K562 (cell line): ENCODE data around the gene XPC. TPM values are rescaled to one million over a fixed set of nuclear protein-coding genes. Genes with fewer than 3 reads are reported as not detected.

ENCODE experiments used
- C11orf30 ChIP-seq: fragments of 450-650 bp; IDR thresholded peaks from 2 replicates; pipeline ENCODE4 v1.6.1; 2016; ENCODE audit warnings: low read depth, mild to moderate bottlenecking
- CCNT2 ChIP-seq: IDR thresholded peaks from 2 replicates; pipeline ENCODE4 v1.6.1; 2011; ENCODE audit warnings: borderline replicate concordance, low read depth, mild to moderate bottlenecking, moderate library complexity, mixed read lengths, low read length; ENCODE audit not compliant: insufficient read length; ENCODE audit errors: extremely low read depth
- FIP1L1 ChIP-seq: fragments of 200-400 bp; formaldehyde crosslinking; IDR thresholded peaks from 2 replicates; pipeline ENCODE4 v1.6.1; 2018; ENCODE audit warnings: mild to moderate bottlenecking, low read depth, low read length; ENCODE audit not compliant: poor library complexity, severe bottlenecking
- GABPB1 ChIP-seq: sonication (generic); formaldehyde crosslinking; IDR thresholded peaks from 2 replicates; pipeline ENCODE4 v1.8.0; 2022; ENCODE audit warnings: mild to moderate bottlenecking, missing genetic modification reagents
- MCM5 ChIP-seq: fragments of 450-650 bp; IDR thresholded peaks from 2 replicates; pipeline ENCODE4 v1.6.1; 2016; ENCODE audit warnings: low read depth
- PTRF ChIP-seq: fragments of 450-650 bp; IDR thresholded peaks from 2 replicates; pipeline ENCODE4 v1.6.1; 2016; ENCODE audit warnings: mild to moderate bottlenecking, missing genetic modification characterization, missing compliant biosample characterization
- RFX1 ChIP-seq: fragments of 450-650 bp; IDR thresholded peaks from 2 replicates; pipeline ENCODE4 v1.6.1; 2016; ENCODE audit warnings: mild to moderate bottlenecking, moderate library complexity
- SAFB2 ChIP-seq: fragments of 200-400 bp; formaldehyde crosslinking; IDR thresholded peaks from 2 replicates; pipeline ENCODE4 v1.6.1; 2018; ENCODE audit warnings: borderline replicate concordance, low read length, low read depth, moderate library complexity; ENCODE audit not compliant: severe bottlenecking
- SLC30A9 ChIP-seq: fragments of 250-450 bp; sonication (Bioruptor Pico); IDR thresholded peaks from 2 replicates; pipeline ENCODE4 v1.8.0; 2022; ENCODE audit warnings: mild to moderate bottlenecking, moderate library complexity
- THRAP3 ChIP-seq: fragments of 450-650 bp; IDR thresholded peaks from 2 replicates; pipeline ENCODE4 v1.6.1; 2016; ENCODE audit warnings: mild to moderate bottlenecking, inconsistent platforms, borderline replicate concordance
- ZBED1 ChIP-seq: IDR thresholded peaks from 2 replicates; pipeline ENCODE4 v1.6.1; 2014
- ZFPM2 ChIP-seq: fragments of 250-450 bp; sonication (Bioruptor Pico); IDR thresholded peaks from 2 replicates; pipeline ENCODE4 v1.5.1; 2022; ENCODE audit warnings: mild to moderate bottlenecking
- ZNF717 ChIP-seq: fragments of 250-450 bp; sonication (Bioruptor Pico); IDR thresholded peaks from 2 replicates; pipeline ENCODE4 v1.5.0; 2021
- polyA plus RNA-seq, 8 experiments: library from polyadenylated mRNA; depleted of rRNA in 4 of 8; stranded (reverse) in 5 of 8; unstranded in 3 of 8; fragments of >200 nt; fragmentation: Nextera tagmentation in 2 of 8; fragmentation: Illumina TruSeq in 1 of 8; extraction: Ambion mirVana in 2 of 8; extraction: Trizol in 1 of 8; gene quantifications; 2 replicates each; pipeline versions ENCODE4 v1.2.1 to v1.2.3, GENCODE V29; 2011 to 2014; ENCODE audit warnings: inconsistent platforms in 1 of 8, missing spikeins in 1 of 8
- total RNA-seq, 7 experiments: library from RNA; depleted of rRNA in 6 of 7; stranded (reverse); fragments of >200 nt in 6 of 7; fragmentation: Illumina TruSeq in 2 of 7; extraction: Trizol in 2 of 7; gene quantifications; 2 replicates each; pipeline versions ENCODE4 v1.2.1 to v1.2.3, GENCODE V29; 2011 to 2021; ENCODE audit warnings: low replicate concordance in 1 of 7
- TF ChIP-seq, protein P1 (sequence below): fragments of 200-800 bp; sonication (Bioruptor generic); IDR thresholded peaks from 2 replicates; pipeline ENCODE4 v1.6.1; 2016; ENCODE audit warnings: missing genetic modification characterization, missing compliant biosample characterization
- TF ChIP-seq, protein P2 (sequence below): fragments of 250-450 bp; sonication (Bioruptor Pico); IDR thresholded peaks from 2 replicates; pipeline ENCODE4 v1.8.0; 2022; ENCODE audit warnings: inconsistent platforms, mild to moderate bottlenecking, moderate library complexity, borderline replicate concordance
- TF ChIP-seq, protein P3 (sequence below): fragments of 450-650 bp; formaldehyde crosslinking; IDR thresholded peaks from 2 replicates; pipeline ENCODE4 v1.4.0; 2020; ENCODE audit warnings: mild to moderate bottlenecking, mixed read lengths
- TF ChIP-seq, protein P4 (sequence below): fragments of 250-450 bp; sonication (Bioruptor Pico); IDR thresholded peaks from 2 replicates; pipeline ENCODE4 v1.9.0; 2021; ENCODE audit warnings: mild to moderate bottlenecking, inconsistent platforms

XPC gene
- total and polyA plus RNA-seq, 9 of the 15 experiments (the other 6 are each of a cell fraction or from before 2014, with no cell fraction given): 3.8 to 54.7 (median 41.3) TPM

DNA sequence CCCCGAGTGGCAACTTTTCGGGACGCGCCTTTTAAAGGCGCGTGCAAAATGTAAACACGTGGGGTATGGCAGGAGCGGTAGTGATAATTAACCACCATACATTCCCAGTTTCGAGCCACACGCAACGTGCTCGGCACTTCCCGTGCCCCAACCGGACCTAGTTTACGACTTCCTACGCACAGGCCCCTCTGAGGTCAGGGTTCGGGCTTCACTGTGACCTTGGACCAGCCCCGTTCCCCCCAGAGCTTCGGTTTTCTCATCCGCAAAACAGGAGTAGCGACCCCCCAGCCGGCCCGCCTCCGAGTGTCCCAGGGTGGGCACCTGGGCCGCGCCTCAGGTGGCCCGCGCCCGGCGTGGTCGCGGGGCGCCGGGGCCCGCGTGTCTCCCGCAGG, 54.2 kb downstream of the XPC start (continued):
- TF ChIP-seq SAFB2: no peak
- no peak for TF ChIP-seq PTRF (tag)
- peak; percentile 53 for TF ChIP-seq C11orf30
- TF ChIP-seq THRAP3: no peak
- TF ChIP-seq RFX1: no peak
- no peak for TF ChIP-seq ZFPM2 (CRISPR knock-in tag)
- TF ChIP-seq GABPB1 (CRISPR knock-in tag): no peak
- TF ChIP-seq FIP1L1: no peak
- no peak for TF ChIP-seq MCM5
- TF ChIP-seq ZBED1: no peak
- TF ChIP-seq, protein P1, sequence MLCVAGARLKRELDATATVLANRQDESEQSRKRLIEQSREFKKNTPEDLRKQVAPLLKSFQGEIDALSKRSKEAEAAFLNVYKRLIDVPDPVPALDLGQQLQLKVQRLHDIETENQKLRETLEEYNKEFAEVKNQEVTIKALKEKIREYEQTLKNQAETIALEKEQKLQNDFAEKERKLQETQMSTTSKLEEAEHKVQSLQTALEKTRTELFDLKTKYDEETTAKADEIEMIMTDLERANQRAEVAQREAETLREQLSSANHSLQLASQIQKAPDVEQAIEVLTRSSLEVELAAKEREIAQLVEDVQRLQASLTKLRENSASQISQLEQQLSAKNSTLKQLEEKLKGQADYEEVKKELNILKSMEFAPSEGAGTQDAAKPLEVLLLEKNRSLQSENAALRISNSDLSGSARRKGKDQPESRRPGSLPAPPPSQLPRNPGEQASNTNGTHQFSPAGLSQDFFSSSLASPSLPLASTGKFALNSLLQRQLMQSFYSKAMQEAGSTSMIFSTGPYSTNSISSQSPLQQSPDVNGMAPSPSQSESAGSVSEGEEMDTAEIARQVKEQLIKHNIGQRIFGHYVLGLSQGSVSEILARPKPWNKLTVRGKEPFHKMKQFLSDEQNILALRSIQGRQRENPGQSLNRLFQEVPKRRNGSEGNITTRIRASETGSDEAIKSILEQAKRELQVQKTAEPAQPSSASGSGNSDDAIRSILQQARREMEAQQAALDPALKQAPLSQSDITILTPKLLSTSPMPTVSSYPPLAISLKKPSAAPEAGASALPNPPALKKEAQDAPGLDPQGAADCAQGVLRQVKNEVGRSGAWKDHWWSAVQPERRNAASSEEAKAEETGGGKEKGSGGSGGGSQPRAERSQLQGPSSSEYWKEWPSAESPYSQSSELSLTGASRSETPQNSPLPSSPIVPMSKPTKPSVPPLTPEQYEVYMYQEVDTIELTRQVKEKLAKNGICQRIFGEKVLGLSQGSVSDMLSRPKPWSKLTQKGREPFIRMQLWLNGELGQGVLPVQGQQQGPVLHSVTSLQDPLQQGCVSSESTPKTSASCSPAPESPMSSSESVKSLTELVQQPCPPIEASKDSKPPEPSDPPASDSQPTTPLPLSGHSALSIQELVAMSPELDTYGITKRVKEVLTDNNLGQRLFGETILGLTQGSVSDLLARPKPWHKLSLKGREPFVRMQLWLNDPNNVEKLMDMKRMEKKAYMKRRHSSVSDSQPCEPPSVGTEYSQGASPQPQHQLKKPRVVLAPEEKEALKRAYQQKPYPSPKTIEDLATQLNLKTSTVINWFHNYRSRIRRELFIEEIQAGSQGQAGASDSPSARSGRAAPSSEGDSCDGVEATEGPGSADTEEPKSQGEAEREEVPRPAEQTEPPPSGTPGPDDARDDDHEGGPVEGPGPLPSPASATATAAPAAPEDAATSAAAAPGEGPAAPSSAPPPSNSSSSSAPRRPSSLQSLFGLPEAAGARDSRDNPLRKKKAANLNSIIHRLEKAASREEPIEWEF (CRISPR knock-in tag): no peak
- TF ChIP-seq, protein P2, sequence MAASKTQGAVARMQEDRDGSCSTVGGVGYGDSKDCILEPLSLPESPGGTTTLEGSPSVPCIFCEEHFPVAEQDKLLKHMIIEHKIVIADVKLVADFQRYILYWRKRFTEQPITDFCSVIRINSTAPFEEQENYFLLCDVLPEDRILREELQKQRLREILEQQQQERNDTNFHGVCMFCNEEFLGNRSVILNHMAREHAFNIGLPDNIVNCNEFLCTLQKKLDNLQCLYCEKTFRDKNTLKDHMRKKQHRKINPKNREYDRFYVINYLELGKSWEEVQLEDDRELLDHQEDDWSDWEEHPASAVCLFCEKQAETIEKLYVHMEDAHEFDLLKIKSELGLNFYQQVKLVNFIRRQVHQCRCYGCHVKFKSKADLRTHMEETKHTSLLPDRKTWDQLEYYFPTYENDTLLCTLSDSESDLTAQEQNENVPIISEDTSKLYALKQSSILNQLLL (CRISPR knock-in tag): no peak
- TF ChIP-seq, protein P3, sequence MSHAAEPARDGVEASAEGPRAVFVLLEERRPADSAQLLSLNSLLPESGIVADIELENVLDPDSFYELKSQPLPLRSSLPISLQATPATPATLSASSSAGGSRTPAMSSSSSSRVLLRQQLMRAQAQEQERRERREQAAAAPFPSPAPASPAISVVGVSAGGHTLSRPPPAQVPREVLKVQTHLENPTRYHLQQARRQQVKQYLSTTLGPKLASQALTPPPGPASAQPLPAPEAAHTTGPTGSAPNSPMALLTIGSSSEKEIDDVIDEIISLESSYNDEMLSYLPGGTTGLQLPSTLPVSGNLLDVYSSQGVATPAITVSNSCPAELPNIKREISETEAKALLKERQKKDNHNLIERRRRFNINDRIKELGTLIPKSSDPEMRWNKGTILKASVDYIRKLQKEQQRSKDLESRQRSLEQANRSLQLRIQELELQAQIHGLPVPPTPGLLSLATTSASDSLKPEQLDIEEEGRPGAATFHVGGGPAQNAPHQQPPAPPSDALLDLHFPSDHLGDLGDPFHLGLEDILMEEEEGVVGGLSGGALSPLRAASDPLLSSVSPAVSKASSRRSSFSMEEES (CRISPR knock-in tag): no peak
- TF ChIP-seq, protein P4, sequence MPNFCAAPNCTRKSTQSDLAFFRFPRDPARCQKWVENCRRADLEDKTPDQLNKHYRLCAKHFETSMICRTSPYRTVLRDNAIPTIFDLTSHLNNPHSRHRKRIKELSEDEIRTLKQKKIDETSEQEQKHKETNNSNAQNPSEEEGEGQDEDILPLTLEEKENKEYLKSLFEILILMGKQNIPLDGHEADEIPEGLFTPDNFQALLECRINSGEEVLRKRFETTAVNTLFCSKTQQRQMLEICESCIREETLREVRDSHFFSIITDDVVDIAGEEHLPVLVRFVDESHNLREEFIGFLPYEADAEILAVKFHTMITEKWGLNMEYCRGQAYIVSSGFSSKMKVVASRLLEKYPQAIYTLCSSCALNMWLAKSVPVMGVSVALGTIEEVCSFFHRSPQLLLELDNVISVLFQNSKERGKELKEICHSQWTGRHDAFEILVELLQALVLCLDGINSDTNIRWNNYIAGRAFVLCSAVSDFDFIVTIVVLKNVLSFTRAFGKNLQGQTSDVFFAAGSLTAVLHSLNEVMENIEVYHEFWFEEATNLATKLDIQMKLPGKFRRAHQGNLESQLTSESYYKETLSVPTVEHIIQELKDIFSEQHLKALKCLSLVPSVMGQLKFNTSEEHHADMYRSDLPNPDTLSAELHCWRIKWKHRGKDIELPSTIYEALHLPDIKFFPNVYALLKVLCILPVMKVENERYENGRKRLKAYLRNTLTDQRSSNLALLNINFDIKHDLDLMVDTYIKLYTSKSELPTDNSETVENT: no peak
- TF ChIP-seq SLC30A9 (CRISPR knock-in tag): no peak
- no peak for TF ChIP-seq ZNF717
- no peak for TF ChIP-seq CCNT2
